Measurements from ENCODE around the gene DYNLT4. TPM values are rescaled to one million over a fixed set of nuclear protein-coding genes. Genes with fewer than 3 reads are reported as not detected.

DYNLT4 gene
- total RNA-seq, 4 donors from 2014 or later: 2.5 to 3.3 TPM; not detected in 2

DNA sequence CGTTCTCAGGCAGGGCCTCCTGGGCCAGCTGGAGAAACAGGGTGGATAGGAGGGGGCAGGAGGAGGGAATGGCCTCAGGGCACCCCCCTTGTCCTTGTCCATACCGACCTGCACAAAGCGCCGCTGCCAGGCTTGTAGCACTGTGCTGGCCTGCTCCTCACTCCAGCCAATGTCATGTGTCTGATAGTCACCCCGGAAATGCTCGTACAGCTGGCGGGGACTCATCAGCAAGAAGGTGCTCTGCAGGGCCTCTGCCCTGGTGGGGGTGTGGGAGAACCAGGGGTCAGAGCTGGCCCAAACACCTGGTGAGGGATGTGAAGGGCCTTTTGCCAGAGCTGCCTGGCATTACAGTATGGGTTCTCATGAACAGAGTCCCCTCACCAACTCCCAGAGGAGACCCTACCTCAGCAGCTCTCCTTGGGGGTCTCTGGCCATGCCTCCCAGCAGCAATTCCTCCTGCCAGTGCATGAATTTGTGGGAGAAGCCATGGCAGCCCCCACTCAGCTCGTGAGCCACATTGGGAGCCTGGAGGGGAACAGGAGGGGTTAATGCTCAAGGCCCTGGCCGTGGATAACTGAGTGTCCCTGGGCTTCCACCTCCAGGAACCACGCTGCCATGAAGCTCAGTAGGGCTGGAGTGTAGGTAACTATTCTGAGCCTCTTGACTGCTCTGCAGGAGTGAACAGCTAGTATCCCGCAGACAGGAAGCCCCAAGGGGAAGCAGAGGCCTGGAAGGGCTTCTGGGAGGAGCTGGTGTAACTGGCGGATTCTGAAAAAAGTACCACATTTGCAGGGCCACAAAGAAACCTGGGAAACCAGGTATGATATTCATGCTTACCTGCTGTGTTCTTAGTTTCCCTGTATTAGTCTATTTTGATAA, 22.6 kb upstream of the DYNLT4 start:
- 67 to 71% methylated on average over 12 of the region's 12 CpGs for WGBS, 2 donors
- no peak for DNase-seq (ENCODE audit: low spot score in 2 of 2)

DNA sequence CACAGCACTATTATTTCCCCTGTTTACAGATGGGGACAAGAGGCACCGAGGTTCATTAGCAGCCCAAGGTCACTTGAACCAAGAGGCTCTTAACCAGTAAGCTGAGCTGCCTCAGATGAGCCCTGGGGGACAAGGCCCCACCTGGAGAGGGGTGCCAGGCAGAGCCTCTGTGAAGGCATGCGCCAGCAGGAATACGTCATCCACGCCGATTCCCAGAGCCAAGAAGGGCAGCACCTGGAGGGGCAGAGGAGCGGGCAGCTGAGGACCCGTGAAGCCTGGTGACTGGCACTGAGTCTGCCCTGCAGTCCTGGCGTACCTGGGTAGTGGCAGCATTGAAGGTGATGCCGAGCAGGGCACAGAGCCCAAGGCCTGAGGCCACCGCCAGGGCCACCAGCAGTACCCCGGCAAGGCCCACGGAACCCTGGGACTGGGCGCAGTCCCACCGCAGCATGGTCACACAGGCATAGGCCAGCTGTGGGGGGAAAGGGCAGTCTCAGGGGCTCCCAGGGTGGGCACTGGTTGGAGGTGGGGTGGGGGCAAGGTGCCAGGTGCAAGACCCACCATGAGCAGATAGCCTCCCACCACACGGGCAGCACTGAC, 21.8 kb upstream of the DYNLT4 start:
- TF ChIP-seq POLR2A (IDR thresholded peaks at IDR 0.05) (no peak), EP300 (IDR thresholded peaks at IDR 0.05) (no peak)
- TF ChIP-seq, protein P1, sequence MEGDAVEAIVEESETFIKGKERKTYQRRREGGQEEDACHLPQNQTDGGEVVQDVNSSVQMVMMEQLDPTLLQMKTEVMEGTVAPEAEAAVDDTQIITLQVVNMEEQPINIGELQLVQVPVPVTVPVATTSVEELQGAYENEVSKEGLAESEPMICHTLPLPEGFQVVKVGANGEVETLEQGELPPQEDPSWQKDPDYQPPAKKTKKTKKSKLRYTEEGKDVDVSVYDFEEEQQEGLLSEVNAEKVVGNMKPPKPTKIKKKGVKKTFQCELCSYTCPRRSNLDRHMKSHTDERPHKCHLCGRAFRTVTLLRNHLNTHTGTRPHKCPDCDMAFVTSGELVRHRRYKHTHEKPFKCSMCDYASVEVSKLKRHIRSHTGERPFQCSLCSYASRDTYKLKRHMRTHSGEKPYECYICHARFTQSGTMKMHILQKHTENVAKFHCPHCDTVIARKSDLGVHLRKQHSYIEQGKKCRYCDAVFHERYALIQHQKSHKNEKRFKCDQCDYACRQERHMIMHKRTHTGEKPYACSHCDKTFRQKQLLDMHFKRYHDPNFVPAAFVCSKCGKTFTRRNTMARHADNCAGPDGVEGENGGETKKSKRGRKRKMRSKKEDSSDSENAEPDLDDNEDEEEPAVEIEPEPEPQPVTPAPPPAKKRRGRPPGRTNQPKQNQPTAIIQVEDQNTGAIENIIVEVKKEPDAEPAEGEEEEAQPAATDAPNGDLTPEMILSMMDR (IDR thresholded peaks at IDR 0.05): no peak
- H3K36me3 ChIP-seq: peaks cover 0 to 26% (median 0%) of the 10 kb centered on the region in 3 donors
- 84 to 89% methylated on average over 7 to 13 of the region's 15 CpGs for WGBS, 2 donors
- no peaks in the 10 kb centered on the region for H3K27me3 ChIP-seq
- peak overlapping the region in 1 of 4 donors; percentile 4 for H3K27ac ChIP-seq
- DNase-seq (ENCODE audit: low spot score in 2 of 2): no peak
- H3K4me1 ChIP-seq: peaks cover 0 to 64% (median 6%) of the 10 kb centered on the region in 4 donors
- no peak overlapping the region for H3K4me3 ChIP-seq
- H3K9me3 ChIP-seq: no peaks in the 10 kb centered on the region

More for the DNA sequence above, 22.6 kb upstream of the DYNLT4 start:
- TF ChIP-seq POLR2A (IDR thresholded peaks at IDR 0.05) (no peak), EP300 (IDR thresholded peaks at IDR 0.05) (no peak)
- TF ChIP-seq, protein P1 (IDR thresholded peaks at IDR 0.05): no peak
- Histone ChIP-seq H3K27me3 (no peaks in the 10 kb centered on the region), H3K36me3 (peaks cover 0 to 26% (median 0%) of the 10 kb centered on the region in 3 donors), H3K4me3 (no peak overlapping the region), H3K4me1 (peaks cover 0 to 68% (median 6%) of the 10 kb centered on the region in 4 donors), H3K9me3 (no peaks in the 10 kb centered on the region), H3K27ac (peak overlapping the region in 1 of 4 donors; percentile 15)

DNA sequence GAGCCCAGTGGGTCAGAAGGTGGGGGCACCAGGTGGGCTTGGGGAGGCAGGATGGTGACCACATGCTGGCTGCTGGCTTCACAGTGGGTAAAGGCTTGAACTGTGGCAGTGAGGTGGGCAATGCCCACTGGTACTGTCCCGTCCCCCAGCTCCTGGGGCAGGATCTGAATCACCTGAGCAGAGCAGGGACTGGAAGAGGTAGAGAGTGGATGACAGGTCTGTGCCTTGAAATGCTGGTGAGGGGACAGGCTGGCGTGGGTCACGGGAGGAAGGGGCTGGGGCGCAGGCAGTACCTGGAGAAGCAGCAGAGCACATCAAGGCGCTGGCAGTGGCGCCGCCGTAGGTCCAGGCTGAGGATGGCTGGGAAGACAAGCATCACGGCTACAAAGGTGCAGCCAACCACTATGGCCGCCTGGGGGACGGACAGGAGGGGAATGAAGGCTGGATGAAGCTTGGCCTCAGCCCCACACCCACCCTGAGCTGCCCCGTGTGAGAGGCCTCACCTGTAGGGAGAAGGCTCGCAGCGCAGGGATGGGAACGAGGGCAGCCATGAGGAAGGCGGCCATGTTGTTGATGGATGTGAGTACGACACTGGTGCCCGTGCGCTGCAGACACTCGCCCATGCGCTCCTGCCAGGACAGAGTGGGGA, 21.0 kb upstream of the DYNLT4 start:
- Histone ChIP-seq H3K27ac (peak overlapping the region in 2 of 4 donors; percentile 79 to 80), H3K4me3 (no peak overlapping the region), H3K4me1 (peaks cover 0 to 60% (median 6%) of the 10 kb centered on the region in 4 donors), H3K9me3 (no peaks in the 10 kb centered on the region), H3K27me3 (no peaks in the 10 kb centered on the region), H3K36me3 (peaks cover 0 to 28% (median 0%) of the 10 kb centered on the region in 3 donors)
- no peak for DNase-seq (ENCODE audit: low spot score in 2 of 2)
- 86 to 89% methylated on average over 21 of the region's 21 CpGs for WGBS, 2 donors
- TF ChIP-seq EP300 (IDR thresholded peaks at IDR 0.05) (no peak), POLR2A (IDR thresholded peaks at IDR 0.05) (no peak)
- TF ChIP-seq, protein P1 (IDR thresholded peaks at IDR 0.05): no peak

DNA sequence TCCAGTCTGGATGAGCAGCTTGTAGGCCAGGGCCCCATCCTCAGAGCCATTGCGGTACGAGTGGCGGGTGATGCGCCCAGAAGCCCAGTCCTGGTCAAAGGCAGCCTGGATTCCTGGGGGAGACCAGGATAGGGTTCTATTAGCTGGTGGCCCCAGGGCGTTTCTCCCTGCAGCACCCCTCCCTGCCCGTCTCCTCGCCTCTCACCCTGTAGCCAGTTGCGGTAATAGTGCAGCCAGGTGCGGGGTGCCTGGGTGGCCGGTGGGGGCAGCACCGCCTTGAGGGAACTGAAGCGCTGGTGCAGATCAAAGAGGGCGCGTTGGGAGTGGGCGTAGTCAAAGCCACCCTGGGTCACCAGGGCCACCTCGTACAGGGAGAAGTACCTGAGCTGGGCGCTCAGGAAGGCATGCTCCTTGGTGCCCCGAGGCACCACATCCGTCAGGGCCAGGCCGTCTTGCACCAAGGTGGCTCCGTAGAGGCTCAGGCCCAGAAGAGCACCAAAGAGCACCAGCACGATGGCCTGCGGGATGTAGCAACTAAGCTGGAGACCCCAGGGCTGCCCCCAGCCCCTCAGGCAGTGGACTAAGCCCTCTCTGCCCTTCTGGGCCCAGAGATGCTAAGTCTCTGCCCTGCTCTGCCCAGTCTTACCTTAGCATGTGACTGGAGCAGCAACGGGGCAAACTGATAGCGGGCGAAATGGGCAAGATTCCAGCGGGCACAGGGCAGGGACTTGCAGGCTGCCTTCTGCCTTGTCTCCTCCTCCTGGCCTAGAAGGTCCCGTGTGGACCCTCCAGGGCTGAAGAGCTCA, 20.2 kb upstream of the DYNLT4 start:
- TF ChIP-seq, protein P1 (IDR thresholded peaks at IDR 0.05): no peak
- TF ChIP-seq EP300 (IDR thresholded peaks at IDR 0.05) (no peak), POLR2A (IDR thresholded peaks at IDR 0.05) (no peak)
- no peak for DNase-seq (ENCODE audit: low spot score in 2 of 2)
- H3K4me1 ChIP-seq: peaks cover 0 to 60% (median 6%) of the 10 kb centered on the region in 4 donors
- no peaks in the 10 kb centered on the region for H3K27me3 ChIP-seq
- peaks cover 0 to 36% (median 0%) of the 10 kb centered on the region in 3 donors for H3K36me3 ChIP-seq
- no peak overlapping the region for H3K4me3 ChIP-seq
- H3K9me3 ChIP-seq: no peaks in the 10 kb centered on the region
- 83 to 87% methylated on average over 27 to 28 of the region's 28 CpGs for WGBS, 2 donors
- peak overlapping the region in 2 of 4 donors; percentile 79 to 80 for H3K27ac ChIP-seq

Measured in tibial nerve (tissue), 4 donors.